ENCODE measurements around the gene RNLS. TPM values are rescaled to one million over a fixed set of nuclear protein-coding genes. Genes with fewer than 3 reads are reported as not detected.
"Not testable (repeated sequence)": the region's sequence is repeated elsewhere in the genome, so short reads cannot be mapped to it uniquely, and the experiment has no call there.

The RNLS gene
- total RNA-seq, 1 donor from 2014 or later, result 3.7 TPM

DNA sequence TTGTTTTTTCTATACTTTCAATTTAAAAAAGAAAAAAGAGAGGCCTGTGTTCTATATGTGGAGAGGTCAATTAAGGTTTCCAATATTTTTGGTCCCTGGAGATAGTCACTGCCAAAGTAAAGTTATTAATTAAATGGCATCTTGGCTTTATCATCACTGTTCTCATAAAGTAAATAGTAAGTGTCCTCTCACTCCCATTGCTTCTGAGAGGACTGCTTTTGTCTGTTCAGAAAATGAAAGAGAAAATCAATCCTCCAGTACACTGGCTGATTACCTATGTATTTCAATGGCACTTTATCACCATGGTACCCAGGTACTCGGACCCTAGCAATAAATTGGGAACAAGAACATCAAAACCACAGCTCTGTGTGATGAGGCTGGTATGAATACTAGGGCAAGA lies 94.0 kb downstream of the RNLS start:
- TF ChIP-seq, protein P1, sequence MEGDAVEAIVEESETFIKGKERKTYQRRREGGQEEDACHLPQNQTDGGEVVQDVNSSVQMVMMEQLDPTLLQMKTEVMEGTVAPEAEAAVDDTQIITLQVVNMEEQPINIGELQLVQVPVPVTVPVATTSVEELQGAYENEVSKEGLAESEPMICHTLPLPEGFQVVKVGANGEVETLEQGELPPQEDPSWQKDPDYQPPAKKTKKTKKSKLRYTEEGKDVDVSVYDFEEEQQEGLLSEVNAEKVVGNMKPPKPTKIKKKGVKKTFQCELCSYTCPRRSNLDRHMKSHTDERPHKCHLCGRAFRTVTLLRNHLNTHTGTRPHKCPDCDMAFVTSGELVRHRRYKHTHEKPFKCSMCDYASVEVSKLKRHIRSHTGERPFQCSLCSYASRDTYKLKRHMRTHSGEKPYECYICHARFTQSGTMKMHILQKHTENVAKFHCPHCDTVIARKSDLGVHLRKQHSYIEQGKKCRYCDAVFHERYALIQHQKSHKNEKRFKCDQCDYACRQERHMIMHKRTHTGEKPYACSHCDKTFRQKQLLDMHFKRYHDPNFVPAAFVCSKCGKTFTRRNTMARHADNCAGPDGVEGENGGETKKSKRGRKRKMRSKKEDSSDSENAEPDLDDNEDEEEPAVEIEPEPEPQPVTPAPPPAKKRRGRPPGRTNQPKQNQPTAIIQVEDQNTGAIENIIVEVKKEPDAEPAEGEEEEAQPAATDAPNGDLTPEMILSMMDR (IDR thresholded peaks at IDR 0.05), result no peak
- Histone ChIP-seq H3K27ac (no peak overlapping the region), H3K4me3 (no peak overlapping the region), H3K36me3 (no peaks in the 10 kb centered on the region), H3K27me3 (no peaks in the 10 kb centered on the region), H3K9me3 (no peaks in the 10 kb centered on the region), H3K4me1 (no peaks in the 10 kb centered on the region)
- DNase-seq (no peak), ATAC-seq (no peak)
- intact Hi-C loops (cut with DNase I), result no loop called here

DNA sequence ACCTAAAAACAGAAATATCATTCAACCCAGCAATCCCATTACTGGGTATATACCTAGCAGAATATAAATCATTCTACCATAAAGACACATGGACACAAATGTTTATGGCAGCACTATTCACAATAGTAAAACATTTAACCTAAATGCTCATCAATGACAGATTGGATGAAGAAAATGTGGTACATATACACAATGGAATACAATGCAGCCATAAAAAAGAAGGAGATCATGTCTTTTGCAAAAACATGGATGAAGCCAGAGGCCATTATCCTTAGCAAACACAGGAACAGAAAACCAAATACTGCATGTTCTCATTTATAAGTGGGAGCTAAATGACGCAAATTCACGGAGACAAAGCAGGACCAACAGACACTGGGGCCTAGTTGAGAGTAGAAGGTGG lies 96.3 kb downstream of the RNLS start:
- H3K9me3 ChIP-seq; DNase-seq; intact Hi-C loops (cut with DNase I); H3K27me3 ChIP-seq; H3K27ac ChIP-seq; H3K4me1 ChIP-seq; H3K36me3 ChIP-seq; H3K4me3 ChIP-seq; ATAC-seq: not testable (repeated sequence)

DNA sequence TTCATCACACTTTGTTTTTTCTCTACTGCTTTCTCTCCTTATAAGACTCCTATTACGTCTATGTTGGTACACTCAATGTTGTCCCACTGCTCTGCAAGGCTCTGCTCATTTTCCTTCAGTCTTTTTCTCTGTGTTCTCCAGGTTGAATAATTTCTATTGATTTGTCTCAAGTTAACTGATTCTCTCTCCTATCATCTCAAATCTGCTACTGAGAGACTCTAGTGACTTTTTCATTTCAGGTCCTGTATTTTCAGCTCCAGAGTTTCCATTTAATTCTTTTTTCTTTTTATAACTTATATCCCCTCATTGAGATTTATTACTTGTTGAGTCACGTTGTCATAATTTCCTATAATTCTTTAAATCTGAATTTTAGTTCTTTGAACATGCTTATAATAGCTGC lies 100.9 kb downstream of the RNLS start:
- Histone ChIP-seq H3K27me3 (no peaks in the 10 kb centered on the region), H3K36me3 (no peaks in the 10 kb centered on the region), H3K27ac (no peak overlapping the region), H3K4me1 (no peaks in the 10 kb centered on the region), H3K9me3 (no peaks in the 10 kb centered on the region), H3K4me3 (no peak overlapping the region)
- TF ChIP-seq, protein P1 (IDR thresholded peaks at IDR 0.05), result no peak
- ATAC-seq (no peak), DNase-seq (no peak)
- intact Hi-C loops (cut with DNase I), result no loop called here

DNA sequence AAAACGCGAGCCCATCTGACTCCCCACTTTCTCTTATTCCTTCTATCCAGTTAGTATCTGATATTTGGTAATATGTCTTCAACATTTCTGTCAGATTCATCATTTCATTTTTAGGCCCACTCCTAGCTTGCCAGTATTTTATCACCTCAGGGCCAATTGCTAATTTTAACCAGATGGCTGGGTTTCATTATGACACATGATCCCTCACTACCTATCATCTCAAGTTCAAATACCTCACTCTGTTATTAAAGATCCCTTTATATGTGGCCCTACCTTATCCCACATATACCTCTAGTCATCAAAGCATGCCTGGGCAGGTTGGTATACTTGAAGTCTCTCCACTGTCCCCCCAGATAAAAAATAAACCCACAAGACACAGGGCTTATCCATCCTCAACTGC lies 104.9 kb downstream of the RNLS start:
- Histone ChIP-seq H3K36me3 (no peaks in the 10 kb centered on the region), H3K4me1 (no peaks in the 10 kb centered on the region), H3K27ac (no peak overlapping the region), H3K4me3 (no peak overlapping the region), H3K27me3 (no peaks in the 10 kb centered on the region), H3K9me3 (no peaks in the 10 kb centered on the region)
- ATAC-seq (no peak), DNase-seq (no peak)
- TF ChIP-seq, protein P1 (IDR thresholded peaks at IDR 0.05), result no peak
- intact Hi-C loops (cut with DNase I), result no loop called here

DNA sequence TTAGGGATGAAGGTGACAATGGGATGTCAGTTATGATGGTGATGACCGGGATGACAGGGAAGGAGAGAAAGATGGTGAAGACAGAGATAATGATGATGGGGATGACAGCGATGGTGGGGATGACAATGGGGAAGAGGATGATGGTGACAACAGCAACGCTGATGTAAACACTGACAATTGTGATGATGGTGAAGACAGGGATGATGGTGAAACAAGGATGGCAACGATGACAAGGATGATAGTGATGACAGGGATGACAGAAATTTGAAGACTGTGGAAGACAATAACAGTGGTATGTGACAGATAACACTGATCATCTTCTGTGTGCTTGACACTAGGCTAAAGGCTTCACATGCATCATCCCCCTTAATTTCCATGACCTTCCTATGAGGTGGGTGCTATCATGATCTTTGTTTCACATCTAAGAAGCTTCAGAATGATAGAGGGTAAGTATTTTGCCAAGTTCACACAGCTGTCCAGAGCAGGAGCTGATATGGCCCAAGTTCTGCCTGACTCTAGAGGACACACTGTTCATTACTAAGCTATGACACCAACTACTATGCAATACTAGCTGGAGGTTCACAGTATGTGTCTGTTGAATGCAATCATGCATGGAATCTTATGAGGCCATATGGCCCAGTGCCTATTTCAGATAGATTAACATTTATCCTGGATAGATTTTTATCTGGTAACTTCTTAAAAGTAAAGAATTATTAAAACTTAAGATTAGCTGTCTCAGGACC lies 105.6 kb downstream of the RNLS start:
- Histone ChIP-seq H3K36me3 (no peaks in the 10 kb centered on the region), H3K27ac (no peak overlapping the region), H3K9me3 (no peaks in the 10 kb centered on the region), H3K4me3 (no peak overlapping the region), H3K27me3 (no peaks in the 10 kb centered on the region), H3K4me1 (no peaks in the 10 kb centered on the region)
- no peak for DNase-seq
- no peak for ATAC-seq
- intact Hi-C loops (cut with DNase I), result no loop called here
- TF ChIP-seq, protein P1 (IDR thresholded peaks at IDR 0.05), result no peak

DNA sequence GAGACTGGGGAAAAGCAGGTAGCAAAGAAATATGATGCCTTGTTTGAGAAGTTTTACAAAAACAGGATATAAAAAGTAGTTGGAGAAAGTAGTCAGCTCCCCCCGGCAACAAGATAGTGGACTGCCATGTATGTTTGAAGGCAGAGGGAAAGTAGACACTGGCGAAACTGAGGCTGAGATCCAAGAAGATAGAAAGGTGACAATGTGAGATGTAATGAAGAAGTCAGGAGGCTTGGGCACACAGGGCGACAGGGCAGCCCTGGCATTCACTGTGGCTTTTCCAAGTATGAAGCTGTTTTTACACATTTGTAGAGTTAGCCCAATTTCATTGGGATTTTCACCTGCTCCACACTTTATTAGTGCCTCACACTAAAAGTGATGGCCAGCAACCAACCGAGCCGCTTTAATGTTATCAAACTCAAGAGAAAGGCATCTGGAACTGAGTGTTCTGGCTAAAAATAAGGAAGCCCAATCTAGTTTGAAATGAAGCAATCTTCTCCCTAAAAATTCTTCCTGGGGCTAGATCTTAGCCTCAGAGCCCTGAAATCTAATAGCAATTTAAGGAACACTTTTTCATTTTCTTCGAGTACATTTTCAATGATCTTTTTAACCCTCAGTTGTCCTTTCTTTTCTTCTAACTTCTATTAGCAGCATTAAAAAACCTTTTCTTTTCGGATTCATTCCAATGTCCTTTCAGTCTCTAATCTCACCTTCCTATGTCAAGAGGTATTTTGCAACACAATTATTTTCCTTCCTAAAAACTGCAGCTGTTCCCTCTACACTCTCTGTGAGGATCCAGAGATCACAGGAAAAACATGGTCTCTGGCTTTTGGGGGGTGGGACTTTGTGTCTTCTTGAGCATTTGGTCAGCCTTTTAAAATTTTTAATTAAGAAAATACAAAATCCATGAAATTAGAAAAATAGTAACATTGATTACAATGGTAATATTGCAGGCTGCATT lies 108.0 kb downstream of the RNLS start:
- Histone ChIP-seq H3K27me3 (no peaks in the 10 kb centered on the region), H3K4me1 (no peaks in the 10 kb centered on the region), H3K9me3 (no peaks in the 10 kb centered on the region), H3K36me3 (no peaks in the 10 kb centered on the region), H3K27ac (peak overlapping the region; percentile 39), H3K4me3 (no peak overlapping the region)
- DNase-seq (no peak), ATAC-seq (peak; percentile 54)
- TF ChIP-seq, protein P1 (IDR thresholded peaks at IDR 0.05), result no peak
- intact Hi-C loops (cut with DNase I), result no loop called here
